Stimulated activated CD4-positive, alpha-beta T cell treated with anti-CD3 and anti-CD28 coated beads, Interleukin-2, amount 100 ng/mL, for 24 hours (primary cell): ENCODE data around the gene PRKCE.

Experiments
- DNase-seq, 2 donors: peaks; one replicate each; pipeline ENCODE4 v3.0.0-alpha.2; 2020

PRKCE gene

GRCh38 chr2:45951025-45951727 lies 299.7 kb downstream of the PRKCE start:
- DNase-seq, result no peak

- no peak for DNase-seq
These were observed 301.1 kb downstream of the PRKCE start for GRCh38 chr2:45952591-45952990.

- DNase-seq, result no peak
These were observed 302.0 kb downstream of the PRKCE start for GRCh38 chr2:45953376-45954027.

- DNase-seq, result no peak
These were observed 302.9 kb downstream of the PRKCE start for GRCh38 chr2:45954233-45954850.

GRCh38 chr2:45957533-45958227 lies 306.2 kb downstream of the PRKCE start:
- no peak for DNase-seq

GRCh38 chr2:45960057-45960863 lies 308.8 kb downstream of the PRKCE start:
- no peak for DNase-seq

GRCh38 chr2:45962177-45962921 lies 310.9 kb downstream of the PRKCE start:
- DNase-seq, result no peak

GRCh38 chr2:45963816-45964215 lies 312.3 kb downstream of the PRKCE start:
- no peak for DNase-seq

- peak in 1 of 2 donors; percentile 7 for DNase-seq
These were observed 312.9 kb downstream of the PRKCE start for GRCh38 chr2:45964223-45964841.

GRCh38 chr2:45964906-45965305 lies 313.4 kb downstream of the PRKCE start:
- no peak for DNase-seq

GRCh38 chr2:45965871-45966498 lies 314.5 kb downstream of the PRKCE start:
- no peak for DNase-seq

GRCh38 chr2:45968946-45969584 lies 317.6 kb downstream of the PRKCE start:
- no peak for DNase-seq

GRCh38 chr2:45973426-45973825 lies 322.0 kb downstream of the PRKCE start:
- no peak for DNase-seq

- no peak for DNase-seq
These were observed 322.6 kb downstream of the PRKCE start for GRCh38 chr2:45974056-45974455.

- DNase-seq, result no peak
These were observed 323.4 kb downstream of the PRKCE start for GRCh38 chr2:45974762-45975408.

GRCh38 chr2:45975752-45976517 lies 324.5 kb downstream of the PRKCE start:
- DNase-seq, result no peak

GRCh38 chr2:45978302-45978859 lies 326.9 kb downstream of the PRKCE start:
- DNase-seq, result no peak

GRCh38 chr2:45979065-45979464 lies 327.6 kb downstream of the PRKCE start:
- no peak for DNase-seq
